SJCRH30 (cell line): ENCODE data around the gene RAI1. TPM values are rescaled to one million over a fixed set of nuclear protein-coding genes. Genes with fewer than 3 reads are reported as not detected.

ENCODE experiments used
- DNase-seq, 2 experiments: peaks; one replicate each; pipeline ENCODE4 v3.0.0-alpha.2; 2015 to 2020
- H3K27ac ChIP-seq: fragments of 250-450 bp; sonication (Bioruptor Pico); 2 replicates; pipeline ENCODE4 v1.5.1; 2020; ENCODE audit warnings: mild to moderate bottlenecking, moderate library complexity
- H3K27me3 ChIP-seq: fragments of 250-450 bp; sonication (Bioruptor Pico); 2 replicates; pipeline ENCODE4 v1.5.1; 2020; ENCODE audit warnings: mild to moderate bottlenecking, moderate library complexity
- H3K36me3 ChIP-seq: fragments of 250-450 bp; sonication (Bioruptor Pico); 2 replicates; pipeline ENCODE4 v1.5.1; 2020; ENCODE audit warnings: mild to moderate bottlenecking, moderate library complexity
- H3K4me1 ChIP-seq: fragments of 250-450 bp; sonication (Bioruptor Pico); 2 replicates; pipeline ENCODE4 v1.5.1; 2020; ENCODE audit warnings: mild to moderate bottlenecking, moderate library complexity
- H3K4me3 ChIP-seq: fragments of 250-450 bp; sonication (Bioruptor Pico); 2 replicates; pipeline ENCODE4 v1.5.1; 2020; ENCODE audit warnings: mild to moderate bottlenecking, moderate library complexity
- H3K9me3 ChIP-seq: fragments of 250-450 bp; sonication (Bioruptor Pico); replicated peaks from 2 replicates; pipeline ENCODE4 v1.5.1; 2020; ENCODE audit warnings: mild to moderate bottlenecking, moderate library complexity
- total RNA-seq: library from RNA; depleted of rRNA; stranded (reverse); fragments of >200 nt; shearing (Covaris generic); gene quantifications from 2 replicates; pipeline ENCODE4 v1.2.3, GENCODE V29; 2014

Gene RAI1
- total RNA-seq, 1 experiment from 2014 or later = 72.2 TPM

GRCh38 chr17:17743391-17744112 is 62.3 kb downstream of the RAI1 start:
- no peak overlapping the region for H3K27ac ChIP-seq
- no peaks in the 10 kb centered on the region for H3K9me3 ChIP-seq
- H3K4me3 ChIP-seq = no peak overlapping the region
- H3K27me3 ChIP-seq = no peaks in the 10 kb centered on the region
- no peak for DNase-seq
- H3K36me3 ChIP-seq = no peaks in the 10 kb centered on the region
- H3K4me1 ChIP-seq = peaks cover 64% of the 10 kb centered on the region

- Histone ChIP-seq H3K4me1 (peaks cover 59% of the 10 kb centered on the region), H3K36me3 (no peaks in the 10 kb centered on the region), H3K27me3 (no peaks in the 10 kb centered on the region), H3K27ac (no peak overlapping the region), H3K4me3 (no peak overlapping the region), H3K9me3 (no peaks in the 10 kb centered on the region)
- no peak for DNase-seq
These were observed 62.9 kb downstream of the RAI1 start for GRCh38 chr17:17744116-17744515.

GRCh38 chr17:17745476-17746455 is 64.5 kb downstream of the RAI1 start:
- DNase-seq = peak; percentile 90 to 97
- Histone ChIP-seq H3K27me3 (no peaks in the 10 kb centered on the region), H3K9me3 (no peaks in the 10 kb centered on the region), H3K27ac (peak overlapping the region; percentile 85), H3K4me1 (peaks cover 43% of the 10 kb centered on the region), H3K36me3 (no peaks in the 10 kb centered on the region), H3K4me3 (peak overlapping the region; percentile 39)

- Histone ChIP-seq H3K27ac (no peak overlapping the region), H3K9me3 (no peaks in the 10 kb centered on the region), H3K4me1 (peaks cover 30% of the 10 kb centered on the region), H3K27me3 (no peaks in the 10 kb centered on the region), H3K4me3 (no peak overlapping the region), H3K36me3 (no peaks in the 10 kb centered on the region)
- no peak for DNase-seq
These were observed 66.9 kb downstream of the RAI1 start for GRCh38 chr17:17748179-17748578.

- Histone ChIP-seq H3K36me3 (no peaks in the 10 kb centered on the region), H3K9me3 (no peaks in the 10 kb centered on the region), H3K4me1 (peaks cover 34% of the 10 kb centered on the region), H3K27ac (no peak overlapping the region), H3K4me3 (no peak overlapping the region), H3K27me3 (no peaks in the 10 kb centered on the region)
- no peak for DNase-seq
These were observed 67.3 kb downstream of the RAI1 start for GRCh38 chr17:17748604-17749003.

GRCh38 chr17:17749025-17749772 is 67.9 kb downstream of the RAI1 start:
- Histone ChIP-seq H3K4me1 (peaks cover 37% of the 10 kb centered on the region), H3K27me3 (no peaks in the 10 kb centered on the region), H3K27ac (no peak overlapping the region), H3K4me3 (no peak overlapping the region), H3K36me3 (no peaks in the 10 kb centered on the region), H3K9me3 (no peaks in the 10 kb centered on the region)
- no peak for DNase-seq

GRCh38 chr17:17749921-17750320 is 68.7 kb downstream of the RAI1 start:
- Histone ChIP-seq H3K4me1 (peaks cover 35% of the 10 kb centered on the region), H3K27me3 (no peaks in the 10 kb centered on the region), H3K36me3 (no peaks in the 10 kb centered on the region), H3K9me3 (no peaks in the 10 kb centered on the region), H3K4me3 (no peak overlapping the region), H3K27ac (no peak overlapping the region)
- DNase-seq = peak; percentile 85 to 92

- Histone ChIP-seq H3K9me3 (no peaks in the 10 kb centered on the region), H3K4me1 (peaks cover 25% of the 10 kb centered on the region), H3K36me3 (no peaks in the 10 kb centered on the region), H3K4me3 (no peak overlapping the region), H3K27me3 (no peaks in the 10 kb centered on the region), H3K27ac (no peak overlapping the region)
- no peak for DNase-seq
These were observed 69.6 kb downstream of the RAI1 start for GRCh38 chr17:17750881-17751280.

- DNase-seq = no peak
- Histone ChIP-seq H3K27me3 (no peaks in the 10 kb centered on the region), H3K27ac (no peak overlapping the region), H3K36me3 (no peaks in the 10 kb centered on the region), H3K4me3 (no peak overlapping the region), H3K9me3 (no peaks in the 10 kb centered on the region), H3K4me1 (peaks cover 20% of the 10 kb centered on the region)
These were observed 70.3 kb downstream of the RAI1 start for GRCh38 chr17:17751489-17752088.

GRCh38 chr17:17752089-17752820 is 71.0 kb downstream of the RAI1 start:
- no peaks in the 10 kb centered on the region for H3K36me3 ChIP-seq
- no peaks in the 10 kb centered on the region for H3K27me3 ChIP-seq
- no peaks in the 10 kb centered on the region for H3K9me3 ChIP-seq
- peak overlapping the region; percentile 35 for H3K27ac ChIP-seq
- peak overlapping the region; percentile 44 for H3K4me3 ChIP-seq
- peak; percentile 93 to 94 for DNase-seq
- H3K4me1 ChIP-seq = peaks cover 13% of the 10 kb centered on the region

- H3K27me3 ChIP-seq = no peaks in the 10 kb centered on the region
- peaks cover 11% of the 10 kb centered on the region for H3K4me1 ChIP-seq
- peak in 1 of 2 experiments; percentile 61 for DNase-seq
- H3K36me3 ChIP-seq = no peaks in the 10 kb centered on the region
- peak overlapping the region; percentile 35 for H3K27ac ChIP-seq
- H3K9me3 ChIP-seq = no peaks in the 10 kb centered on the region
- H3K4me3 ChIP-seq = peak overlapping the region; percentile 44
These were observed 71.6 kb downstream of the RAI1 start for GRCh38 chr17:17752821-17753321.

GRCh38 chr17:17754719-17755686 is 73.7 kb downstream of the RAI1 start:
- Histone ChIP-seq H3K27ac (no peak overlapping the region), H3K36me3 (no peaks in the 10 kb centered on the region), H3K4me1 (peaks cover 11% of the 10 kb centered on the region), H3K27me3 (no peaks in the 10 kb centered on the region), H3K4me3 (no peak overlapping the region), H3K9me3 (no peaks in the 10 kb centered on the region)
- no peak for DNase-seq

- no peaks in the 10 kb centered on the region for H3K27me3 ChIP-seq
- no peak overlapping the region for H3K4me3 ChIP-seq
- DNase-seq = no peak
- no peak overlapping the region for H3K27ac ChIP-seq
- no peaks in the 10 kb centered on the region for H3K36me3 ChIP-seq
- H3K9me3 ChIP-seq = no peaks in the 10 kb centered on the region
- peaks cover 11% of the 10 kb centered on the region for H3K4me1 ChIP-seq
These were observed 74.5 kb downstream of the RAI1 start for GRCh38 chr17:17755715-17756114.
